Measurements from ENCODE around the gene MTA3.

DNA sequence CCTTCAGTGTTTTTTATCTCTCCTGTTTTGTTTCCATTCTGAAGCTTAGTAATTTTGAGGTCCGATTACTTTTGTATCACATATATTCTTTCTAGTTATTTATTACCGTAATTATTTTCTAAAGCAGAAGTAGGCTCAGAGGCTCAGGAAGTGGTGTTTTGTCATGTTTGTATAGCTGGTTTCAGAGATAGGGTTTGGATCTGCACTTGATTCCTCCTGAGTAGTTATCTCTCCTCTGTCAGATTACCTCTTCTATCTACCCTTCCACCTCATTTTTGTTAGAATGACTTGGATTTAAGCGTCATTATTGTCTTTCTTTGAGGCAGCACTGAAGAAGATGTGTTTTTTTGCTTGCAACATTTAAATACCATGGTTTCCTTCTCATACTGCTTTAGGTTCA, 95.4 kb downstream of the MTA3 start:
- TF ChIP-seq, protein P1, sequence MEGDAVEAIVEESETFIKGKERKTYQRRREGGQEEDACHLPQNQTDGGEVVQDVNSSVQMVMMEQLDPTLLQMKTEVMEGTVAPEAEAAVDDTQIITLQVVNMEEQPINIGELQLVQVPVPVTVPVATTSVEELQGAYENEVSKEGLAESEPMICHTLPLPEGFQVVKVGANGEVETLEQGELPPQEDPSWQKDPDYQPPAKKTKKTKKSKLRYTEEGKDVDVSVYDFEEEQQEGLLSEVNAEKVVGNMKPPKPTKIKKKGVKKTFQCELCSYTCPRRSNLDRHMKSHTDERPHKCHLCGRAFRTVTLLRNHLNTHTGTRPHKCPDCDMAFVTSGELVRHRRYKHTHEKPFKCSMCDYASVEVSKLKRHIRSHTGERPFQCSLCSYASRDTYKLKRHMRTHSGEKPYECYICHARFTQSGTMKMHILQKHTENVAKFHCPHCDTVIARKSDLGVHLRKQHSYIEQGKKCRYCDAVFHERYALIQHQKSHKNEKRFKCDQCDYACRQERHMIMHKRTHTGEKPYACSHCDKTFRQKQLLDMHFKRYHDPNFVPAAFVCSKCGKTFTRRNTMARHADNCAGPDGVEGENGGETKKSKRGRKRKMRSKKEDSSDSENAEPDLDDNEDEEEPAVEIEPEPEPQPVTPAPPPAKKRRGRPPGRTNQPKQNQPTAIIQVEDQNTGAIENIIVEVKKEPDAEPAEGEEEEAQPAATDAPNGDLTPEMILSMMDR (IDR thresholded peaks at IDR 0.05; ENCODE audit: insufficient read depth, low read length), result no peak
- TF ChIP-seq POLR2AphosphoS5 (IDR thresholded peaks at IDR 0.05; ENCODE audit: low read depth), result no peak
- TF ChIP-seq, protein P2, sequence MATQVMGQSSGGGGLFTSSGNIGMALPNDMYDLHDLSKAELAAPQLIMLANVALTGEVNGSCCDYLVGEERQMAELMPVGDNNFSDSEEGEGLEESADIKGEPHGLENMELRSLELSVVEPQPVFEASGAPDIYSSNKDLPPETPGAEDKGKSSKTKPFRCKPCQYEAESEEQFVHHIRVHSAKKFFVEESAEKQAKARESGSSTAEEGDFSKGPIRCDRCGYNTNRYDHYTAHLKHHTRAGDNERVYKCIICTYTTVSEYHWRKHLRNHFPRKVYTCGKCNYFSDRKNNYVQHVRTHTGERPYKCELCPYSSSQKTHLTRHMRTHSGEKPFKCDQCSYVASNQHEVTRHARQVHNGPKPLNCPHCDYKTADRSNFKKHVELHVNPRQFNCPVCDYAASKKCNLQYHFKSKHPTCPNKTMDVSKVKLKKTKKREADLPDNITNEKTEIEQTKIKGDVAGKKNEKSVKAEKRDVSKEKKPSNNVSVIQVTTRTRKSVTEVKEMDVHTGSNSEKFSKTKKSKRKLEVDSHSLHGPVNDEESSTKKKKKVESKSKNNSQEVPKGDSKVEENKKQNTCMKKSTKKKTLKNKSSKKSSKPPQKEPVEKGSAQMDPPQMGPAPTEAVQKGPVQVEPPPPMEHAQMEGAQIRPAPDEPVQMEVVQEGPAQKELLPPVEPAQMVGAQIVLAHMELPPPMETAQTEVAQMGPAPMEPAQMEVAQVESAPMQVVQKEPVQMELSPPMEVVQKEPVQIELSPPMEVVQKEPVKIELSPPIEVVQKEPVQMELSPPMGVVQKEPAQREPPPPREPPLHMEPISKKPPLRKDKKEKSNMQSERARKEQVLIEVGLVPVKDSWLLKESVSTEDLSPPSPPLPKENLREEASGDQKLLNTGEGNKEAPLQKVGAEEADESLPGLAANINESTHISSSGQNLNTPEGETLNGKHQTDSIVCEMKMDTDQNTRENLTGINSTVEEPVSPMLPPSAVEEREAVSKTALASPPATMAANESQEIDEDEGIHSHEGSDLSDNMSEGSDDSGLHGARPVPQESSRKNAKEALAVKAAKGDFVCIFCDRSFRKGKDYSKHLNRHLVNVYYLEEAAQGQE (IDR thresholded peaks at IDR 0.05; ENCODE audit: insufficient replicate concordance, low read depth), result no peak
